ENCODE results near the gene PABPN1.

The PABPN1 gene

GRCh38 chr14:23294734-23295561 is 26.3 kb upstream of the PABPN1 start:
- peaks cover 0 to 8% of the 10 kb centered on the region in 2 donors for H3K27me3 ChIP-seq
- H3K27ac ChIP-seq: no peak overlapping the region
- TF ChIP-seq CTCF (IDR thresholded peaks at IDR 0.05): peak; percentile 66 to 88
- intact Hi-C loops (cut with DNase I; ENCODE audit: low total_unique reads): loop anchor here (10.0 kb wide), 1 partner anchor 110 kb away; the partner anchor contains the start of gene SLC7A8
- no peak for DNase-seq
- H3K9me3 ChIP-seq: no peaks in the 10 kb centered on the region
- peaks cover 0 to 9% (median 0%) of the 10 kb centered on the region in 3 donors for H3K36me3 ChIP-seq
- peaks cover 0 to 21% (median 10%) of the 10 kb centered on the region in 4 donors for H3K4me1 ChIP-seq
- H3K4me3 ChIP-seq: no peak overlapping the region

DNA sequence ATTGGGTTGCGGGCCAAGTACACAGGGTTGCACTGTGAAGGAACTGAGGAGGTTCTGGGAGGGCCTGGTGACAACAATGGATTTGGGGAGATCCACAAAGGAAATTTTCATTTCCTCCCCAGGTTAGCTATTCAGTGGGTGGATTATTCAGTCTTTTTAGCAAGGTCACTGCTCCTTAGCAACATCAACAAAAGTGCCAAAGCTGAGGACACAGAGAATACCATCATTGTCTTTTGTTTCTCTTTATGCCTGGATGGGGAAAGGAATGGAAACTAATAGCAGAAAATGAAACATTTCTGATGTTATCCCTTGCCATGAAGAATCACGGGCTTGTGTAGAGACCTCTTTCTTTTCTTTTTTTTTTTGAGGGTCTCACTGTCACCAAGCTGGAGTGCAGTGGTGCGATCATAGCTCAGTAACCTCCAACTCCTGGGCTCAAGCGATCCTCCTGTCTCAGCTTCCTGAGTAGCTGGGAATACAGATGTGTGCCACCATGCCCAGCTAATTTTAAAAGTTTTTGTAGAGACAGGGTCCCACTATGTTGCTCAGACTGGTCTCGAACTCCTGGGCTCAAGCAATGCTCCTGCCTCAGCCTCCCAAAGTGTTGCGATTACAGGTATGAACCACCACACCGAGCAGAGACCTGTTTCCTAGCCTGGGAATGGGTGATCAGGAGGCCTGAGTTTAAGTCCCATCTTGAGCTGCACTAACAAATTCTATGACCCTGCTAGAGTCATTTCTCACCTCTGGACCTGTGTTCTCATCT is 25.1 kb upstream of the PABPN1 start:
- Histone ChIP-seq H3K9me3 (no peaks in the 10 kb centered on the region), H3K4me3 (no peak overlapping the region), H3K4me1 (peaks cover 0 to 28% (median 18%) of the 10 kb centered on the region in 4 donors), H3K27me3 (peaks cover 0 to 8% of the 10 kb centered on the region in 2 donors), H3K27ac (no peak overlapping the region), H3K36me3 (peaks cover 0 to 9% (median 0%) of the 10 kb centered on the region in 3 donors)
- no peak for DNase-seq
- intact Hi-C loops (cut with DNase I; ENCODE audit: low total_unique reads): loop anchor here (10.0 kb wide), 1 partner anchor 111 kb away; the partner anchor contains the start of gene SLC7A8
- TF ChIP-seq CTCF (IDR thresholded peaks at IDR 0.05): no peak

DNA sequence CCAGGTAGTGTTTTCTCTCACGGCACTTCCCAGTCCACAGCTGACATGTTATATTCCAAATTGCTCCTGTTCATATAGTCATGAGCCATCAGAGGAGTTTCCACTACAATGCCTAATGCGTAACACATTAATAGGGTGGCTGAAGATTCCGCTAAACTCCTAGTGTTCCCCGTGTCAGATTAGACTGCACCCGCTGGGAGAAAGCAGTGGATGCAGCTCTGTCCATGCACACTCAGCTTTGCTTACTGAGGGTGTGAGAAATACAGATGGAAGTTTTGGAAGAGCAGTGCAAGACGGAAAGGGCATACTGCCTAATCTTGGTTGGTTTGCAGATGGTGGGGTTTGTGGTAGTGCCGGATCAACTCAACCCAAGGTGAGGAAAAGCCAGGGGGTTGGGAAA is 24.2 kb upstream of the PABPN1 start:
- Histone ChIP-seq H3K27me3 (no peaks in the 10 kb centered on the region), H3K27ac (no peak overlapping the region), H3K36me3 (peaks cover 0 to 9% (median 0%) of the 10 kb centered on the region in 3 donors), H3K4me3 (no peak overlapping the region), H3K9me3 (no peaks in the 10 kb centered on the region), H3K4me1 (peaks cover 0 to 28% (median 18%) of the 10 kb centered on the region in 4 donors)
- intact Hi-C loops (cut with DNase I; ENCODE audit: low total_unique reads): loop anchor here (10.0 kb wide), 1 partner anchor 112 kb away; the partner anchor contains the start of gene SLC7A8
- no peak for TF ChIP-seq CTCF (IDR thresholded peaks at IDR 0.05)
- DNase-seq: no peak

DNA sequence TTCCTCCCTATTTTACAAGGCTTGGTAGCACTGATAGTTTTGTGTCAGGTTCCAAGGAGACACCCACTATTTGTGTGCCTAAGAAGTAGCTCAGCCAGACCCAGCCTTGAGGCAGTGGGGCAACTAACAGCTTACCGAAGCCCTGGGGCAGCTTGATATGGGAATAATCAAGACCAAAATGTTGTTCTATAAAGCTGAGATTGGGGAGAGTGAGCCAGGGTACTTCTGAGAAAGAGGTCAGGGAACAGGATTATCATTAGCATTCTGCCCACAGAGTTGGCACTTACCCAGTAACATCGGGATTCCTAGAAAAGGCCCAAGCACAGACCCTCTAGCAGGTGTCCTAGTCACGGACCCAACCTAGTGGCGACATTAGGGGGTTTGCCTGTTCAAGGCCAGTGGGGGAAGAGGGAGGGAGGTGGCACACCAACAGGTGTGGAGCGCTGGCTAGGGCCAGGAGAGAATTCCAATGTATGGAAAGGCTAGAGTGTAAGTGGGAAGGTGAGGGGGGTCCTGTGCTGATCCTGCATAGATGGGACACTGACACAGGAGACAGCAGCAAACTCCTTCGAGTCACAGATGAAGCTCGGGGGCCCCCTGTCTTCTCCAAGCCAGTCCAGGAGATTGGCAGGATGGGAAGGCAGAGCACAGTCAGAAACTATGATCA is 23.5 kb upstream of the PABPN1 start:
- Histone ChIP-seq H3K4me3 (no peak overlapping the region), H3K27me3 (no peaks in the 10 kb centered on the region), H3K4me1 (peaks cover 0 to 28% (median 18%) of the 10 kb centered on the region in 4 donors), H3K36me3 (peaks cover 0 to 9% (median 0%) of the 10 kb centered on the region in 3 donors), H3K9me3 (no peaks in the 10 kb centered on the region), H3K27ac (no peak overlapping the region)
- intact Hi-C loops (cut with DNase I; ENCODE audit: low total_unique reads): loop anchor here (10.0 kb wide), 1 partner anchor 113 kb away; the partner anchor contains the start of gene SLC7A8
- no peak for TF ChIP-seq CTCF (IDR thresholded peaks at IDR 0.05)
- no peak for DNase-seq

Data from tibial artery (tissue), 4 donors.